Natural killer cell (primary cell): ENCODE data around the gene TNNT1. TPM values are rescaled to one million over a fixed set of nuclear protein-coding genes. Genes with fewer than 3 reads are reported as not detected.

ENCODE experiments used
- ATAC-seq, 3 donors: fragments of 150-1000 bp in 2 of 3; fragments of 200-7000 bp in 1 of 3; cut with Tn5 transposase; 1 replicate in 1 of 3; 2 replicates in 2 of 3; pipeline ENCODE4 v1.10.0; 2021; ENCODE audit warnings: mild to moderate bottlenecking in 2 of 3, moderate library complexity in 2 of 3
- DNase-seq, 2 donors: peaks; one replicate each; pipeline versions ENCODE4 v3.0.0 to v3.0.0-alpha.2; 2013 to 2021; ENCODE audit warnings: mixed read lengths in 1 of 2
- H3K27ac ChIP-seq: one replicate; pipeline ENCODE4 v1.5.1; 2013; ENCODE audit warnings: mild to moderate bottlenecking, low read length
- H3K27me3 ChIP-seq: one replicate; pipeline ENCODE4 v1.6.1; 2013; ENCODE audit warnings: low read length; ENCODE audit not compliant: control insufficient read depth, insufficient read depth
- H3K36me3 ChIP-seq: one replicate; pipeline ENCODE4 v1.6.1; 2013; ENCODE audit warnings: low read length; ENCODE audit not compliant: control insufficient read depth, insufficient read depth
- H3K4me1 ChIP-seq: one replicate; pipeline ENCODE4 v1.6.1; 2013; ENCODE audit warnings: low read length; ENCODE audit not compliant: control insufficient read depth, insufficient read depth
- H3K4me3 ChIP-seq: one replicate; pipeline ENCODE4 v1.5.1; 2013; ENCODE audit warnings: low read length
- H3K9me3 ChIP-seq: one replicate; pipeline ENCODE4 v1.6.1; 2013; ENCODE audit warnings: low read length; ENCODE audit not compliant: control insufficient read depth, insufficient read depth
- H3K27ac Mint-ChIP-seq, 2 donors: one replicate each; pipeline ENCODE4 v1.8.0; 2022; ENCODE audit warnings: mild to moderate bottlenecking in 2 of 2, mixed read lengths in 2 of 2, moderate library complexity in 1 of 2
- H3K27me3 Mint-ChIP-seq, 2 donors: one replicate each; pipeline ENCODE4 v1.8.0; 2022; ENCODE audit warnings: low read depth in 2 of 2, mixed read lengths in 2 of 2
- H3K36me3 Mint-ChIP-seq: one replicate; pipeline ENCODE4 v1.8.0; 2022; ENCODE audit warnings: mixed read lengths
- H3K4me1 Mint-ChIP-seq, 2 donors: one replicate each; pipeline ENCODE4 v1.8.0; 2022; ENCODE audit warnings: mixed read lengths in 2 of 2
- H3K4me3 Mint-ChIP-seq: one replicate; pipeline ENCODE4 v1.8.0; 2022; ENCODE audit warnings: mild to moderate bottlenecking, moderate library complexity, mixed read lengths
- H3K9me3 Mint-ChIP-seq, 2 donors: one replicate each; pipeline ENCODE4 v1.8.0; 2022; ENCODE audit warnings: mixed read lengths in 2 of 2
- CTCF ChIP-seq: fragments of 200-600 bp; IDR thresholded peaks from one replicate; pipeline ENCODE4 v1.8.0; 2022; ENCODE audit warnings: antibody characterized with exemption
- whole genome bisulfite sequencing: methylation state at CpG from one replicate; pipeline ENCODE4 v1.1.7; 2013; ENCODE audit warnings: missing lambda C conversion rate; ENCODE audit not compliant: insufficient coverage; 5-methylcytosine and 5-hydroxymethylcytosine counted together
- intact Hi-C: fragments of 100-400 bp; cut with micrococcal nuclease; formaldehyde crosslinking; loops from one replicate; pipeline ENCODE4 v1.14.2; 2022
- total RNA-seq, 4 donors: library from RNA; stranded (reverse); fragments of 120-200 nt in 1 of 4; gene quantifications; one replicate each; pipeline versions ENCODE4 v1.2.3 to v1.2.4, GENCODE V29; 2013 to 2022

Gene TNNT1
- total RNA-seq, 3 donors from 2014 or later (not counting 1 experiment from before 2014, with no cell fraction given): 0.94 TPM; not detected in 2

- peaks cover 10% of the 10 kb centered on the region for H3K36me3 ChIP-seq
- 74% methylated on average over 23 of the region's 23 CpGs for WGBS
- Mint-ChIP-seq H3K27ac (peak overlapping the region in 1 of 2 donors; percentile 45), H3K9me3 (no peaks in the 10 kb centered on the region), H3K27me3 (no peaks in the 10 kb centered on the region), H3K36me3 (no peaks in the 10 kb centered on the region), H3K4me1 (peaks cover 37 to 49% of the 10 kb centered on the region in 2 donors), H3K4me3 (no peak overlapping the region)
- H3K27me3 ChIP-seq: no peaks in the 10 kb centered on the region
- intact Hi-C loops: no loop called here
- no peak for TF ChIP-seq CTCF
- no peaks in the 10 kb centered on the region for H3K9me3 ChIP-seq
- ATAC-seq: no peak
- H3K27ac ChIP-seq: no peak overlapping the region
- peaks cover 42% of the 10 kb centered on the region for H3K4me1 ChIP-seq
- DNase-seq: peak in 1 of 2 donors; percentile 1
- no peak overlapping the region for H3K4me3 ChIP-seq
Observed at GRCh38 chr19:55112777-55113569, 36.0 kb downstream of the TNNT1 start.

GRCh38 chr19:55112246-55112776 is 36.7 kb downstream of the TNNT1 start:
- Mint-ChIP-seq H3K27me3 (no peaks in the 10 kb centered on the region), H3K36me3 (no peaks in the 10 kb centered on the region), H3K4me3 (no peak overlapping the region), H3K27ac (peak overlapping the region in 1 of 2 donors; percentile 45), H3K9me3 (no peaks in the 10 kb centered on the region), H3K4me1 (peaks cover 32 to 44% of the 10 kb centered on the region in 2 donors)
- Histone ChIP-seq H3K4me1 (peaks cover 40% of the 10 kb centered on the region), H3K27me3 (no peaks in the 10 kb centered on the region), H3K36me3 (peaks cover 10% of the 10 kb centered on the region), H3K4me3 (no peak overlapping the region), H3K9me3 (no peaks in the 10 kb centered on the region), H3K27ac (no peak overlapping the region)
- DNase-seq: no peak
- TF ChIP-seq CTCF: no peak
- intact Hi-C loops: no loop called here
- 93% methylated on average over 25 of the region's 25 CpGs for WGBS
- no peak for ATAC-seq

- no peaks in the 10 kb centered on the region for H3K9me3 ChIP-seq
- Mint-ChIP-seq H3K27me3 (no peaks in the 10 kb centered on the region), H3K4me3 (no peak overlapping the region), H3K36me3 (no peaks in the 10 kb centered on the region), H3K27ac (no peak overlapping the region), H3K9me3 (no peaks in the 10 kb centered on the region), H3K4me1 (peaks cover 30 to 42% of the 10 kb centered on the region in 2 donors)
- H3K4me1 ChIP-seq: peaks cover 34% of the 10 kb centered on the region
- no peaks in the 10 kb centered on the region for H3K27me3 ChIP-seq
- intact Hi-C loops: no loop called here
- no peak for DNase-seq
- WGBS: 94% methylated on average over 21 of the region's 21 CpGs
- H3K27ac ChIP-seq: no peak overlapping the region
- no peak for TF ChIP-seq CTCF
- H3K36me3 ChIP-seq: peaks cover 10% of the 10 kb centered on the region
- no peak for ATAC-seq
- H3K4me3 ChIP-seq: no peak overlapping the region
Observed at GRCh38 chr19:55111238-55111831, 37.7 kb downstream of the TNNT1 start.
